ENCODE results near the gene KANSL1. TPM values are rescaled to one million over a fixed set of nuclear protein-coding genes. Genes with fewer than 3 reads are reported as not detected.

KANSL1 gene
- total RNA-seq, 1 donor from 2014 or later, result 106 TPM

- H3K4me3 ChIP-seq (ENCODE audit: low read depth, low read length), result no peak overlapping the region
- no peak for TF ChIP-seq CTCF (IDR thresholded peaks at IDR 0.05; ENCODE audit: insufficient read depth, low read length, severe bottlenecking)
- DNase-seq (ENCODE audit: low read depth) (no peak), FAIRE-seq (no peak)
- peaks cover 7% of the 10 kb centered on the region for H3K36me3 ChIP-seq (ENCODE audit: control insufficient read depth, insufficient read depth, low read length)
- H3K27me3 ChIP-seq (ENCODE audit: control insufficient read depth, insufficient read depth, low read length), result no peaks in the 10 kb centered on the region
Observed at GRCh38 chr17:46173153-46173552, 20.1 kb downstream of the KANSL1 start.

GRCh38 chr17:46171939-46172338, 21.3 kb downstream of the KANSL1 start:
- no peak for FAIRE-seq
- TF ChIP-seq CTCF (IDR thresholded peaks at IDR 0.05; ENCODE audit: insufficient read depth, low read length, severe bottlenecking), result no peak
- Histone ChIP-seq H3K4me3 (ENCODE audit: low read depth, low read length) (no peak overlapping the region), H3K36me3 (ENCODE audit: control insufficient read depth, insufficient read depth, low read length) (peaks cover 7% of the 10 kb centered on the region), H3K27me3 (ENCODE audit: control insufficient read depth, insufficient read depth, low read length) (no peaks in the 10 kb centered on the region)
- DNase-seq (ENCODE audit: low read depth), result no peak

GRCh38 chr17:46170639-46171429, 22.4 kb downstream of the KANSL1 start:
- no peak for DNase-seq (ENCODE audit: low read depth)

GRCh38 chr17:46169913-46170638, 23.2 kb downstream of the KANSL1 start:
- DNase-seq (ENCODE audit: low read depth) (no peak), FAIRE-seq (no peak)
- Histone ChIP-seq H3K4me3 (ENCODE audit: low read depth, low read length) (no peak overlapping the region), H3K27me3 (ENCODE audit: control insufficient read depth, insufficient read depth, low read length) (no peaks in the 10 kb centered on the region), H3K36me3 (ENCODE audit: control insufficient read depth, insufficient read depth, low read length) (peaks cover 7% of the 10 kb centered on the region)
- TF ChIP-seq CTCF (IDR thresholded peaks at IDR 0.05; ENCODE audit: insufficient read depth, low read length, severe bottlenecking), result no peak

More at GRCh38 chr17:46170639-46171429, 22.4 kb downstream of the KANSL1 start:
- TF ChIP-seq CTCF (IDR thresholded peaks at IDR 0.05; ENCODE audit: insufficient read depth, low read length, severe bottlenecking), result no peak
- peaks cover 7% of the 10 kb centered on the region for H3K36me3 ChIP-seq (ENCODE audit: control insufficient read depth, insufficient read depth, low read length)
- no peaks in the 10 kb centered on the region for H3K27me3 ChIP-seq (ENCODE audit: control insufficient read depth, insufficient read depth, low read length)
- FAIRE-seq, result no peak
- no peak overlapping the region for H3K4me3 ChIP-seq (ENCODE audit: low read depth, low read length)

- no peaks in the 10 kb centered on the region for H3K27me3 ChIP-seq (ENCODE audit: control insufficient read depth, insufficient read depth, low read length)
- TF ChIP-seq CTCF (IDR thresholded peaks at IDR 0.05; ENCODE audit: insufficient read depth, low read length, severe bottlenecking), result no peak
- H3K4me3 ChIP-seq (ENCODE audit: low read depth, low read length), result no peak overlapping the region
- FAIRE-seq (no peak), DNase-seq (ENCODE audit: low read depth) (peak; percentile 48)
- peaks cover 7% of the 10 kb centered on the region for H3K36me3 ChIP-seq (ENCODE audit: control insufficient read depth, insufficient read depth, low read length)
Observed at GRCh38 chr17:46167826-46168569, 25.2 kb downstream of the KANSL1 start.
